Measurements from ENCODE around the gene DPP6. TPM values are rescaled to one million over a fixed set of nuclear protein-coding genes. Genes with fewer than 3 reads are reported as not detected.

The DPP6 gene
- total RNA-seq, 1 experiment from 2014 or later: not detected

DNA sequence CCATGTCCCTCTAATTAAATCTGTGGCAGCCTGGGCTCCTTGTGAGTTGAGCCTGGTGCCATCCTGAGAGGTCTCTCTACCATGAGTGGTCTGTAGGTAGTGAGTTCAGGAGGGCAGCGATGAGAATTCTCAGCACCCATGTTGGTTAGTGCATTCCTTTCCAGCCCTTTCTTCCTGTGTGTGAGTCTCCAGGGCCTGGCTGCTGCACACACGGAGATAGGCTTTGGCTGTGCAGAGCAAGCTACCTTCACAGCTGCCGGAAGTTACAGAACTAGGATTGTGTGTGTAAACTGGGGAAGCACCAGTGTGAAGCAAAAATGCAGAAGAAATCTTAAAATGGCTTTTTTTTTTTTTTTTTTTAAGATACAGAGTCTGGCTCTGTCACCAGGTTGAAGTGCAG is 592.2 kb downstream of the DPP6 start:
- Histone ChIP-seq H3F3A (ENCODE audit: low read length, unreplicated experiment) (no peaks in the 10 kb centered on the region), H4K20me1 (ENCODE audit: low read length) (no peaks in the 10 kb centered on the region), H3K9ac (ENCODE audit: low read length) (no peak overlapping the region), H3K79me2 (ENCODE audit: low read length) (no peaks in the 10 kb centered on the region), H3K27me3 (ENCODE audit: low read length) (no peaks in the 10 kb centered on the region), H2AFZ (ENCODE audit: low read length) (no peak overlapping the region), H3K9me2 (replicated peaks; ENCODE audit: low read length) (no peaks in the 10 kb centered on the region), H3K4me2 (ENCODE audit: low read length) (no peak overlapping the region), H3K9me3 (ENCODE audit: low read length) (no peaks in the 10 kb centered on the region), H3K36me3 (ENCODE audit: low read depth, low read length) (no peaks in the 10 kb centered on the region), H3K4me1 (ENCODE audit: insufficient read depth, low read length) (no peaks in the 10 kb centered on the region), H3K27ac (ENCODE audit: low read length) (no peak overlapping the region), H3K4me3 (ENCODE audit: low read length) (no peak overlapping the region)
- no TSS peak for BruUV-seq (replicated peaks)
- intact Hi-C loops (cut with micrococcal nuclease): no loop called here
- POLR2A ChIA-PET (ENCODE audit: unreplicated experiment): no interaction called here
- DNase-seq (no peak), ATAC-seq (no peak)
- TF ChIP-seq EZH2 (IDR thresholded peaks at IDR 0.05; ENCODE audit: low read length, unreplicated experiment) (no peak), CTCF (conservative IDR thresholded peaks at IDR 0.05; ENCODE audit: low read depth, low read length) (no peak), EZH2phosphoT487 (IDR thresholded peaks at IDR 0.05; ENCODE audit: borderline replicate concordance, low read length) (no peak)
- CTCF ChIA-PET: no interaction called here

DNA sequence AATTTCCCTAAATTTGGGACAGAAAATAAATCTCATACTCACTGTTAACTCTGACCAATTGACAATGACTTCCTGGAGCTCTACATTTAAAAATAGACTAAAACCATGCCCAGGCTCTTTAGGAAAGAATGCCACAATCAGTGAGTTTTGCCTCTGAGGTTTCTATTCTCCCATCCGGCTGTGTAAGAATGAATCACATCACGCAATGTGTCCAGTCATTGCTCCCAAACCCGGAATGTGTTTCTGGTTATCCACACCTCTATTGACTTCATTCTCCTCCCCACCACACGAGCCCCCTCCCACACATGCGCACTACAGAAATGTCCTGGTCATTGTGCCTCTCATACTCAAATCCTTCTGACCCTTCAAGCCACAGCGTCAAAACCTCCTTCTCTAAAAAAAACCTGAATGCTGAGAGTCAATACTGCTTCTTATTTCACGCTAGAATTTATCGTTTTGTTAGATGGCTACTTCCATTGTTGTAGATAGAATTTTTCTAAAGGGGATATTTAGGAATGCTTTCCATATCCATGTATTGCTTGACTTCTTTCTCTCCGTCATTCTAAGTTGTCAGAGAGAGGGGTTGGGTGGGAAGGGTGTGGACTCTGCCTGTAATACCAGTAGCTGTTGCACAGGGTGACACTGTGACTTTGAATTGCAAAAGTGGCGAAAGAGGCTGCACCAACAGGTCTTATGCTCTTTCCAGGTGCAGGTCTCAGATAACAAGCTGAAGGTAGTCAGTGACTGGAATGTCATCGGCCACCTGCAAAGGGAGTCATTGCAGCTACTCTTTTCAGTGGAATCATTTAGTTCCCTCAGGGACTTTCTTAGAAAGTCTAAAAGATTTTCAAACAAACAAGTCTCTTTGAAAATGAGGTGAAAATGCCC is 594.2 kb downstream of the DPP6 start:
- no peak for TF ChIP-seq CTCF (conservative IDR thresholded peaks at IDR 0.05; ENCODE audit: low read depth, low read length)
- TF ChIP-seq EZH2 (IDR thresholded peaks at IDR 0.05; ENCODE audit: low read length, unreplicated experiment): no peak
- no peak for TF ChIP-seq EZH2phosphoT487 (IDR thresholded peaks at IDR 0.05; ENCODE audit: borderline replicate concordance, low read length)
- Histone ChIP-seq H4K20me1 (ENCODE audit: low read length) (no peaks in the 10 kb centered on the region), H3K4me1 (ENCODE audit: insufficient read depth, low read length) (no peaks in the 10 kb centered on the region), H3K4me3 (ENCODE audit: low read length) (no peak overlapping the region), H3F3A (ENCODE audit: low read length, unreplicated experiment) (no peaks in the 10 kb centered on the region), H3K27me3 (ENCODE audit: low read length) (no peaks in the 10 kb centered on the region), H2AFZ (ENCODE audit: low read length) (no peak overlapping the region), H3K36me3 (ENCODE audit: low read depth, low read length) (no peaks in the 10 kb centered on the region), H3K79me2 (ENCODE audit: low read length) (no peaks in the 10 kb centered on the region), H3K9me2 (replicated peaks; ENCODE audit: low read length) (no peaks in the 10 kb centered on the region), H3K27ac (ENCODE audit: low read length) (no peak overlapping the region), H3K4me2 (ENCODE audit: low read length) (no peak overlapping the region), H3K9ac (ENCODE audit: low read length) (no peak overlapping the region), H3K9me3 (ENCODE audit: low read length) (no peaks in the 10 kb centered on the region)
- CTCF ChIA-PET: no interaction called here
- BruUV-seq (replicated peaks): no TSS peak
- ATAC-seq (no peak), DNase-seq (no peak)
- POLR2A ChIA-PET (ENCODE audit: unreplicated experiment): no interaction called here
- intact Hi-C loops (cut with micrococcal nuclease): no loop called here

DNA sequence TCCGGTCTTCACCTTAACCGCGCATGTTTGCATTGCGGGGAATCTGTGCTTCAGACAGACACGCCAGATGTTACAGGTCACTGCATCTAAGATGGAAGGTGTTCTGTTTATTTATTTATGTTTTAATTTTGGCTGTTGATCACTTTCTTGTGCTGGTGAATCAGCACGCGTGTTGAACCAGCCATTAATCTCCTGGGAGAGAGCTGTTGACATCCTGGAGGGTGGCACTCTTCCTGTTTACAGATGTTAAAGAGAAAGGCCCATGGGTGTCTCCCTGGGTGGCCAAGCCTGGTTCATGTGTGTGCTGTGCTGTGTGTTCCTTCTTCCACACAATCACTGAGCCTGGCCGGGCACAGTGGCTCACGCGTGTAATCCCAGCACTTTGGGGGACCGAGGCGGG is 595.4 kb downstream of the DPP6 start:
- Histone ChIP-seq H3K27me3 (ENCODE audit: low read length) (no peaks in the 10 kb centered on the region), H3K4me1 (ENCODE audit: insufficient read depth, low read length) (no peaks in the 10 kb centered on the region), H3K4me3 (ENCODE audit: low read length) (no peak overlapping the region), H3F3A (ENCODE audit: low read length, unreplicated experiment) (no peaks in the 10 kb centered on the region), H2AFZ (ENCODE audit: low read length) (no peak overlapping the region), H3K9me3 (ENCODE audit: low read length) (no peaks in the 10 kb centered on the region), H3K9ac (ENCODE audit: low read length) (no peak overlapping the region), H3K27ac (ENCODE audit: low read length) (no peak overlapping the region), H3K79me2 (ENCODE audit: low read length) (no peaks in the 10 kb centered on the region), H3K9me2 (replicated peaks; ENCODE audit: low read length) (no peaks in the 10 kb centered on the region), H3K36me3 (ENCODE audit: low read depth, low read length) (no peaks in the 10 kb centered on the region), H3K4me2 (ENCODE audit: low read length) (no peak overlapping the region), H4K20me1 (ENCODE audit: low read length) (no peaks in the 10 kb centered on the region)
- ChIA-PET CTCF (no interaction called here), POLR2A (ENCODE audit: unreplicated experiment) (no interaction called here)
- BruUV-seq (replicated peaks): no TSS peak
- no peak for DNase-seq
- no peak for ATAC-seq
- TF ChIP-seq EZH2 (IDR thresholded peaks at IDR 0.05; ENCODE audit: low read length, unreplicated experiment) (no peak), EZH2phosphoT487 (IDR thresholded peaks at IDR 0.05; ENCODE audit: borderline replicate concordance, low read length) (no peak), CTCF (conservative IDR thresholded peaks at IDR 0.05; ENCODE audit: low read depth, low read length) (no peak)
- intact Hi-C loops (cut with micrococcal nuclease): no loop called here
